ENCODE measurements around the gene TSR3.

DNA sequence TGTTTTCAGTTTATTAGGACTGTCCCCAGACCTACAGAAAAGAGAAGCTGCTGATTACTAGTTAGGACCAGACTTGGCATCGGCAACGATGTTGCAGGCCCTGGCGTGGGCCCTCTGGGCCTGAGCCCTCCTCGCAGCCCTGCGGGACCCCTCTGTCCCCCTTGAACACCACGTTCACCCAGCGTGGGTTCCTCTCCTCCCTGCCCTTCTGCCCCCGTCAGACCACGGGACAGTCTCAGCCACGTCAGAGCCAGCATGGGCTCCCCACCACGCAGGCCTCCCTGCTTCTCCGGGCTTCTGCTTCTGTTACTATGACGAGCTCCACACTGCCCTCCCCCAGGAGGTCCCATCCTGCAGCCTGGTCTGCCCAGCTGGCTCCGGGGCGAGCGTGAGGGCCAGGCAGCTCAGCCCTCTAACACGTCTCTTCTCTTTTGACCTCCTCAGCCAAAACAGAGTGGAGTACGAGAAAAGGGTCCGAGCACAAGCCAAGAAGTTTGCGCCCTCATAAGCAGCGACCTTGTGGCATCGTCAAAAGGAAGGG, 27.3 kb downstream of the TSR3 start:
- TF ChIP-seq, protein P1, sequence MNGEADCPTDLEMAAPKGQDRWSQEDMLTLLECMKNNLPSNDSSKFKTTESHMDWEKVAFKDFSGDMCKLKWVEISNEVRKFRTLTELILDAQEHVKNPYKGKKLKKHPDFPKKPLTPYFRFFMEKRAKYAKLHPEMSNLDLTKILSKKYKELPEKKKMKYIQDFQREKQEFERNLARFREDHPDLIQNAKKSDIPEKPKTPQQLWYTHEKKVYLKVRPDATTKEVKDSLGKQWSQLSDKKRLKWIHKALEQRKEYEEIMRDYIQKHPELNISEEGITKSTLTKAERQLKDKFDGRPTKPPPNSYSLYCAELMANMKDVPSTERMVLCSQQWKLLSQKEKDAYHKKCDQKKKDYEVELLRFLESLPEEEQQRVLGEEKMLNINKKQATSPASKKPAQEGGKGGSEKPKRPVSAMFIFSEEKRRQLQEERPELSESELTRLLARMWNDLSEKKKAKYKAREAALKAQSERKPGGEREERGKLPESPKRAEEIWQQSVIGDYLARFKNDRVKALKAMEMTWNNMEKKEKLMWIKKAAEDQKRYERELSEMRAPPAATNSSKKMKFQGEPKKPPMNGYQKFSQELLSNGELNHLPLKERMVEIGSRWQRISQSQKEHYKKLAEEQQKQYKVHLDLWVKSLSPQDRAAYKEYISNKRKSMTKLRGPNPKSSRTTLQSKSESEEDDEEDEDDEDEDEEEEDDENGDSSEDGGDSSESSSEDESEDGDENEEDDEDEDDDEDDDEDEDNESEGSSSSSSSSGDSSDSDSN (CRISPR knock-in tag; IDR thresholded peaks at IDR 0.05), result no peak
- TF ChIP-seq JUN (CRISPR knock-in tag; IDR thresholded peaks at IDR 0.05) (no peak), POLR2AphosphoS2 (IDR thresholded peaks at IDR 0.05; ENCODE audit: low read depth, low read length) (no peak), RFX5 (IDR thresholded peaks at IDR 0.05; ENCODE audit: low read depth, low read length) (no peak), PHF20 (CRISPR knock-in tag; IDR thresholded peaks at IDR 0.05) (no peak), REST (IDR thresholded peaks at IDR 0.05; ENCODE audit: borderline replicate concordance in 1 of 2, low read depth in 1 of 2, low read length in 2 of 2) (no peak), HDAC2 (CRISPR knock-in tag; IDR thresholded peaks at IDR 0.05) (no peak), ZNF781 (CRISPR knock-in tag; IDR thresholded peaks at IDR 0.05; ENCODE audit: borderline replicate concordance, not compliant biosample characterization) (no peak), EHMT2 (IDR thresholded peaks at IDR 0.05; ENCODE audit: borderline replicate concordance, low read depth, low read length) (no peak), TARDBP (CRISPR knock-in tag; IDR thresholded peaks at IDR 0.05) (no peak)
- TF ChIP-seq, protein P2, sequence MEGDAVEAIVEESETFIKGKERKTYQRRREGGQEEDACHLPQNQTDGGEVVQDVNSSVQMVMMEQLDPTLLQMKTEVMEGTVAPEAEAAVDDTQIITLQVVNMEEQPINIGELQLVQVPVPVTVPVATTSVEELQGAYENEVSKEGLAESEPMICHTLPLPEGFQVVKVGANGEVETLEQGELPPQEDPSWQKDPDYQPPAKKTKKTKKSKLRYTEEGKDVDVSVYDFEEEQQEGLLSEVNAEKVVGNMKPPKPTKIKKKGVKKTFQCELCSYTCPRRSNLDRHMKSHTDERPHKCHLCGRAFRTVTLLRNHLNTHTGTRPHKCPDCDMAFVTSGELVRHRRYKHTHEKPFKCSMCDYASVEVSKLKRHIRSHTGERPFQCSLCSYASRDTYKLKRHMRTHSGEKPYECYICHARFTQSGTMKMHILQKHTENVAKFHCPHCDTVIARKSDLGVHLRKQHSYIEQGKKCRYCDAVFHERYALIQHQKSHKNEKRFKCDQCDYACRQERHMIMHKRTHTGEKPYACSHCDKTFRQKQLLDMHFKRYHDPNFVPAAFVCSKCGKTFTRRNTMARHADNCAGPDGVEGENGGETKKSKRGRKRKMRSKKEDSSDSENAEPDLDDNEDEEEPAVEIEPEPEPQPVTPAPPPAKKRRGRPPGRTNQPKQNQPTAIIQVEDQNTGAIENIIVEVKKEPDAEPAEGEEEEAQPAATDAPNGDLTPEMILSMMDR (CRISPR knock-in tag; IDR thresholded peaks at IDR 0.05), result no peak
- TF ChIP-seq, protein P3, sequence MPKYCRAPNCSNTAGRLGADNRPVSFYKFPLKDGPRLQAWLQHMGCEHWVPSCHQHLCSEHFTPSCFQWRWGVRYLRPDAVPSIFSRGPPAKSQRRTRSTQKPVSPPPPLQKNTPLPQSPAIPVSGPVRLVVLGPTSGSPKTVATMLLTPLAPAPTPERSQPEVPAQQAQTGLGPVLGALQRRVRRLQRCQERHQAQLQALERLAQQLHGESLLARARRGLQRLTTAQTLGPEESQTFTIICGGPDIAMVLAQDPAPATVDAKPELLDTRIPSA (CRISPR knock-in tag; IDR thresholded peaks at IDR 0.05; ENCODE audit: borderline replicate concordance), result no peak
- TF ChIP-seq, protein P4, sequence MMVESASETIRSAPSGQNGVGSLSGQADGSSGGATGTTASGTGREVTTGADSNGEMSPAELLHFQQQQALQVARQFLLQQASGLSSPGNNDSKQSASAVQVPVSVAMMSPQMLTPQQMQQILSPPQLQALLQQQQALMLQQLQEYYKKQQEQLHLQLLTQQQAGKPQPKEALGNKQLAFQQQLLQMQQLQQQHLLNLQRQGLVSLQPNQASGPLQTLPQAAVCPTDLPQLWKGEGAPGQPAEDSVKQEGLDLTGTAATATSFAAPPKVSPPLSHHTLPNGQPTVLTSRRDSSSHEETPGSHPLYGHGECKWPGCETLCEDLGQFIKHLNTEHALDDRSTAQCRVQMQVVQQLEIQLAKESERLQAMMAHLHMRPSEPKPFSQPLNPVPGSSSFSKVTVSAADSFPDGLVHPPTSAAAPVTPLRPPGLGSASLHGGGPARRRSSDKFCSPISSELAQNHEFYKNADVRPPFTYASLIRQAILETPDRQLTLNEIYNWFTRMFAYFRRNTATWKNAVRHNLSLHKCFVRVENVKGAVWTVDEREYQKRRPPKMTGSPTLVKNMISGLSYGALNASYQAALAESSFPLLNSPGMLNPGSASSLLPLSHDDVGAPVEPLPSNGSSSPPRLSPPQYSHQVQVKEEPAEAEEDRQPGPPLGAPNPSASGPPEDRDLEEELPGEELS (CRISPR knock-in tag; IDR thresholded peaks at IDR 0.05), result no peak
- TF ChIP-seq, protein P5, sequence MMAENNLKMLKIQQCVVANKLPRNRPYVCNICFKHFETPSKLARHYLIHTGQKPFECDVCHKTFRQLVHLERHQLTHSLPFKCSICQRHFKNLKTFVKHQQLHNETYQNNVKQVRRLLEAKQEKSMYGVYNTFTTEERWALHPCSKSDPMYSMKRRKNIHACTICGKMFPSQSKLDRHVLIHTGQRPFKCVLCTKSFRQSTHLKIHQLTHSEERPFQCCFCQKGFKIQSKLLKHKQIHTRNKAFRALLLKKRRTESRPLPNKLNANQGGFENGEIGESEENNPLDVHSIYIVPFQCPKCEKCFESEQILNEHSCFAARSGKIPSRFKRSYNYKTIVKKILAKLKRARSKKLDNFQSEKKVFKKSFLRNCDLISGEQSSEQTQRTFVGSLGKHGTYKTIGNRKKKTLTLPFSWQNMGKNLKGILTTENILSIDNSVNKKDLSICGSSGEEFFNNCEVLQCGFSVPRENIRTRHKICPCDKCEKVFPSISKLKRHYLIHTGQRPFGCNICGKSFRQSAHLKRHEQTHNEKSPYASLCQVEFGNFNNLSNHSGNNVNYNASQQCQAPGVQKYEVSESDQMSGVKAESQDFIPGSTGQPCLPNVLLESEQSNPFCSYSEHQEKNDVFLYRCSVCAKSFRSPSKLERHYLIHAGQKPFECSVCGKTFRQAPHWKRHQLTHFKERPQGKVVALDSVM (CRISPR knock-in tag; IDR thresholded peaks at IDR 0.05), result no peak
